ENCODE data around the gene NCOA1. TPM values are rescaled to one million over a fixed set of nuclear protein-coding genes. Genes with fewer than 3 reads are reported as not detected.

Gene NCOA1
- total and polyA plus RNA-seq, 10 of the 15 experiments (the other 5 are each of a cell fraction or from before 2014, with no cell fraction given): 1.8 to 35.6 (median 6.1) TPM

- FAIRE-seq: no peak
- no peak for DNase-seq (ENCODE audit: low read depth, low spot score)
These were observed 151.3 kb downstream of the NCOA1 start for GRCh38 chr2:24642351-24642750.

More at GRCh38 chr2:24642351-24642750, 151.3 kb downstream of the NCOA1 start:
- Histone ChIP-seq H3K4me3 (no peak overlapping the region), H4K20me1 (ENCODE audit: control insufficient read depth, insufficient read depth) (no peaks in the 10 kb centered on the region), H3K4me2 (ENCODE audit: control insufficient read depth, insufficient read depth) (no peak overlapping the region), H3K36me3 (ENCODE audit: control insufficient read depth in 2 of 2, insufficient read depth in 2 of 2, low read length in 1 of 2) (no peaks in the 10 kb centered on the region), H3K9me3 (replicated peaks; ENCODE audit: control insufficient read depth, insufficient read depth, low read length) (peaks cover 2% of the 10 kb centered on the region; the same call in 2 of the 3 replicates), H3K79me2 (ENCODE audit: control insufficient read depth, insufficient read depth, low read length) (no peaks in the 10 kb centered on the region), H3K27ac (ENCODE audit: control insufficient read depth, insufficient read depth) (no peak overlapping the region), H3K27me3 (replicated peaks in 1 of 2; ENCODE audit: control insufficient read depth in 2 of 2, insufficient read depth in 2 of 2, low read length in 1 of 2) (no peaks in the 10 kb centered on the region), H3K9ac (ENCODE audit: control insufficient read depth, insufficient read depth, low read length) (no peak overlapping the region), H3K4me1 (ENCODE audit: control insufficient read depth, insufficient read depth, low read length) (no peaks in the 10 kb centered on the region), H2AFZ (ENCODE audit: control insufficient read depth, low read depth, low read length) (no peak overlapping the region)
- intact Hi-C loops (cut with micrococcal nuclease; ENCODE audit: unreplicated experiment): no loop called here
- no peak for TF ChIP-seq KAT2A (conservative IDR thresholded peaks at IDR 0.05; ENCODE audit: control insufficient read depth, low read depth, low read length)
- no peak for TF ChIP-seq STAT3 (IDR thresholded peaks at IDR 0.05; ENCODE audit: low read depth, low read length)
- TF ChIP-seq MEF2A (IDR thresholded peaks at IDR 0.05; ENCODE audit: insufficient read depth, low read depth, low read length): no peak
- no peak for TF ChIP-seq HDAC6 (IDR thresholded peaks at IDR 0.05; ENCODE audit: unreplicated experiment)
- TF ChIP-seq HDAC2 (IDR thresholded peaks at IDR 0.05): no peak
- TF ChIP-seq MYB (IDR thresholded peaks at IDR 0.05; ENCODE audit: borderline replicate concordance, low read depth, low read length): no peak
- TF ChIP-seq RAD51 (IDR thresholded peaks at IDR 0.05): no peak
- no peak for TF ChIP-seq YY1 (IDR thresholded peaks at IDR 0.05; ENCODE audit: low read depth, low read length)
- TF ChIP-seq NFIC (IDR thresholded peaks at IDR 0.05; ENCODE audit: low read depth, low read length): no peak
- TF ChIP-seq RCOR1 (conservative IDR thresholded peaks at IDR 0.05; ENCODE audit: low read depth, low read length): no peak
- TF ChIP-seq SMAD1 (IDR thresholded peaks at IDR 0.05; ENCODE audit: low read depth, partially characterized antibody): no peak
- TF ChIP-seq, protein P1, sequence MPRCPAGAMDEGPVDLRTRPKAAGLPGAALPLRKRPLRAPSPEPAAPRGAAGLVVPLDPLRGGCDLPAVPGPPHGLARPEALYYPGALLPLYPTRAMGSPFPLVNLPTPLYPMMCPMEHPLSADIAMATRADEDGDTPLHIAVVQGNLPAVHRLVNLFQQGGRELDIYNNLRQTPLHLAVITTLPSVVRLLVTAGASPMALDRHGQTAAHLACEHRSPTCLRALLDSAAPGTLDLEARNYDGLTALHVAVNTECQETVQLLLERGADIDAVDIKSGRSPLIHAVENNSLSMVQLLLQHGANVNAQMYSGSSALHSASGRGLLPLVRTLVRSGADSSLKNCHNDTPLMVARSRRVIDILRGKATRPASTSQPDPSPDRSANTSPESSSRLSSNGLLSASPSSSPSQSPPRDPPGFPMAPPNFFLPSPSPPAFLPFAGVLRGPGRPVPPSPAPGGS (IDR thresholded peaks at IDR 0.05; ENCODE audit: borderline replicate concordance, insufficient read depth, low read depth, low read length, poor library complexity, severe bottlenecking): no peak
- TF ChIP-seq, protein P2, sequence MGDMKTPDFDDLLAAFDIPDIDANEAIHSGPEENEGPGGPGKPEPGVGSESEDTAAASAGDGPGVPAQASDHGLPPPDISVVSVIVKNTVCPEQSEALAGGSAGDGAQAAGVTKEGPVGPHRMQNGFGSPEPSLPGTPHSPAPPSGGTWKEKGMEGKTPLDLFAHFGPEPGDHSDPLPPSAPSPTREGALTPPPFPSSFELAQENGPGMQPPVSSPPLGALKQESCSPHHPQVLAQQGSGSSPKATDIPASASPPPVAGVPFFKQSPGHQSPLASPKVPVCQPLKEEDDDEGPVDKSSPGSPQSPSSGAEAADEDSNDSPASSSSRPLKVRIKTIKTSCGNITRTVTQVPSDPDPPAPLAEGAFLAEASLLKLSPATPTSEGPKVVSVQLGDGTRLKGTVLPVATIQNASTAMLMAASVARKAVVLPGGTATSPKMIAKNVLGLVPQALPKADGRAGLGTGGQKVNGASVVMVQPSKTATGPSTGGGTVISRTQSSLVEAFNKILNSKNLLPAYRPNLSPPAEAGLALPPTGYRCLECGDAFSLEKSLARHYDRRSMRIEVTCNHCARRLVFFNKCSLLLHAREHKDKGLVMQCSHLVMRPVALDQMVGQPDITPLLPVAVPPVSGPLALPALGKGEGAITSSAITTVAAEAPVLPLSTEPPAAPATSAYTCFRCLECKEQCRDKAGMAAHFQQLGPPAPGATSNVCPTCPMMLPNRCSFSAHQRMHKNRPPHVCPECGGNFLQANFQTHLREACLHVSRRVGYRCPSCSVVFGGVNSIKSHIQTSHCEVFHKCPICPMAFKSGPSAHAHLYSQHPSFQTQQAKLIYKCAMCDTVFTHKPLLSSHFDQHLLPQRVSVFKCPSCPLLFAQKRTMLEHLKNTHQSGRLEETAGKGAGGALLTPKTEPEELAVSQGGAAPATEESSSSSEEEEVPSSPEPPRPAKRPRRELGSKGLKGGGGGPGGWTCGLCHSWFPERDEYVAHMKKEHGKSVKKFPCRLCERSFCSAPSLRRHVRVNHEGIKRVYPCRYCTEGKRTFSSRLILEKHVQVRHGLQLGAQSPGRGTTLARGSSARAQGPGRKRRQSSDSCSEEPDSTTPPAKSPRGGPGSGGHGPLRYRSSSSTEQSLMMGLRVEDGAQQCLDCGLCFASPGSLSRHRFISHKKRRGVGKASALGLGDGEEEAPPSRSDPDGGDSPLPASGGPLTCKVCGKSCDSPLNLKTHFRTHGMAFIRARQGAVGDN (IDR thresholded peaks at IDR 0.05): no peak
- no peak for TF ChIP-seq NBN (IDR thresholded peaks at IDR 0.05)
- no peak for ATAC-seq
- ChIA-PET SMC1A (ENCODE audit: uncharacterized antibody, unreplicated experiment) (interaction anchor here (0.9 to 1.7 kb wide), 3 partner anchors 10 to 232 kb away, joined by 3 read pairs; no protein-coding TSS in a partner anchor), CTCF (interaction anchor here (1.0 to 1.8 kb wide), 2 partner anchors 11 to 29 kb away, joined by 3 to 4 read pairs; no protein-coding TSS in a partner anchor), RAD21 (ENCODE audit: unreplicated experiment) (no interaction called here), POLR2A (interaction anchor here (0.6 kb wide), 1 partner anchor 50 kb away, joined by 6 read pairs; no protein-coding TSS in a partner anchor)
- no TSS peak for BruUV-seq (replicated peaks)
- 100% methylated on average over 1 of the region's 1 CpG for WGBS (ENCODE audit: insufficient coverage, insufficient replicate concordance, low lambda C conversion rate, missing lambda C conversion rate)
- in situ Hi-C loops (cut with MboI): no loop called here

Measured in GM12878 (cell line).